Stimulated activated CD4-positive, alpha-beta T cell treated with anti-CD3 and anti-CD28 coated beads, Interleukin-1b, Interleukin-23, amount 100 ng/mL, for 1 hour (primary cell): ENCODE data around the gene PNPLA3.
"Not testable (repeated sequence)": the region's sequence is repeated elsewhere in the genome, so short reads cannot be mapped to it uniquely, and the experiment has no call there.

Experiments
- DNase-seq, 2 donors: peaks; one replicate each; pipeline ENCODE4 v3.0.0-alpha.2; 2020; ENCODE audit warnings: low read depth in 2 of 2

Gene PNPLA3

DNA sequence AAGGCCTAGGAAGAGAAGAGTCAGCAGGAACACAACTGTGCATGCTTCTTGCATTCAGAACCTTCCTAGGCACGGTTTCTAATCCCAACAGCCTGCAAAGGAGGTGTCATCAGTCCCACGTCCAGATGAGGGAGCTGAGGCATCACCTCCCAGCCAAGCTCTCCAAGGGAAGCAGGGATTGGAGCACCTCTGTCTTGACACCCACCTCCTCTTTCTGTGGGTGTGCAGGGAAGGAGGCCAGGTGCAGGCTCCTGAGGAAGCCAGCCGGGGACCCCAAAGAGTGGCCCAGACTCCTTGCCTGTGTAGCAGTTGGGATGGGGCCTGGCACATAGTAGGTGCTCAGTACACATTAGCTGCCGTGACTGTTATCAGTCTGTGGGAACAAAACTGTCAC lies 33.7 kb upstream of the PNPLA3 start:
- no peak for DNase-seq

DNA sequence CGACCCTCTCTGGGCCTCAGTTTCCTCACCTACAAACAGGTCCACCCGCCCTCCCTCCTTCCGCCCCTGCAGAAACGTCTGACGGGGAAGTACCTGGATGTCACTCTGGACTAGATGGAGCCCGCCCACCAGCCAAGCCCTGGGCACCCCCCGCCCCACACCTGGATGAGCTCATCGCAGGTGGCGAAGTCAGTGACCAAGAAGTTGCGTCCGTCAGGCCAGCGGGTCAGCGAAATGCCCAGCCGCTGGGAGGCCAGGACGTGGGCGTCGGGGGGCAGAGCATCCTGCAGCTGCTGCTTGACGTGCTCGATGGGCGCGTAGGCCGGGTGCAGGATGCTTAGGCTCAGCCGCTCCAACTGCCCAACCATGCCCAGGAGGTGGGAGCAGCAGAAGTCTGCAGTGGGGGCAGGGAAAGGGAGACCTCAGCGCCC lies 32.7 kb upstream of the PNPLA3 start:
- DNase-seq: no peak

DNA sequence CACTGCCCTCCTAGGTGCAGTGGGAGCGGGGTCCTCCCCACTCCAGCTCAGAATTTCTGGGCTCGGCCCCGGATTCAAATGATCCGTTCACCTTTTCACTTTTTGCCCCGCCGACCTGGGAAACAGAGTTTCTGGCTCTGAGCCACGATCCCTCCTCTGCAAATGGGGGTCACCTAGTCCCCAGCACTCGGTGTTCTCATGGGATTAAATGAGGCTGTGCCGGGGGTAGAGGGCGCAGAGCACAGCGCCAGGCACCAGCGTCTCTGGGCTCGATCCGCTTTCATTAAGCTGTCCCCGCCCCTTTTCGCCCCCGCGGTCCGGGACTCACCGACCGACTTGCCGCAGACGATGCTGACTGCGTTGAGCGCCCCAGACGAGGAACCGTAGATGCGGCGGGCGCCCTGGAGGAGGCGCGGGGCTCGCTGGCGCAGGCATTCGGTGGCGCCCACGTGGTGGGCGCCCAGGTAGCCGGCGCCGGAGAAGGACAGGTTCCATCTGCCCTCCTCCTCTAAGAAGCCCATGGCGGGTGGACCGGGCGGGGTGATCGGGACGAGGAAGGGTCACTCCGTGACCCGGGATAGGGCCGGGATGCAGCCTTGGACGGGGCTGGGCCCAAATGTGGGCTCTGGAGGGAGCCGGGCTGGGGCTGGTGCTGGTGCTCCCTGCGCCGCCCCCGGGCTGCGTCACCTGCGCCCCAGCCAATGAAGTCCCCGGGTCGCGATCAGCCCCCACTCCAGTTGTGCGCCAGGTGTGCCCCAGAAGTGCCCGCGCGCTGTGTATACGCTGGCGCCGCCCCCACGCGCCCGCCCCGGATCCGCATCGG lies 32.0 kb upstream of the PNPLA3 start, which contains the start of gene PNPLA5:
Gene PNPLA5 (minus strand): TSS at position 654 of the 823 bp plus-strand sequence. CDS start 133 bp downstream, at position 521.
- no peak for DNase-seq

DNA sequence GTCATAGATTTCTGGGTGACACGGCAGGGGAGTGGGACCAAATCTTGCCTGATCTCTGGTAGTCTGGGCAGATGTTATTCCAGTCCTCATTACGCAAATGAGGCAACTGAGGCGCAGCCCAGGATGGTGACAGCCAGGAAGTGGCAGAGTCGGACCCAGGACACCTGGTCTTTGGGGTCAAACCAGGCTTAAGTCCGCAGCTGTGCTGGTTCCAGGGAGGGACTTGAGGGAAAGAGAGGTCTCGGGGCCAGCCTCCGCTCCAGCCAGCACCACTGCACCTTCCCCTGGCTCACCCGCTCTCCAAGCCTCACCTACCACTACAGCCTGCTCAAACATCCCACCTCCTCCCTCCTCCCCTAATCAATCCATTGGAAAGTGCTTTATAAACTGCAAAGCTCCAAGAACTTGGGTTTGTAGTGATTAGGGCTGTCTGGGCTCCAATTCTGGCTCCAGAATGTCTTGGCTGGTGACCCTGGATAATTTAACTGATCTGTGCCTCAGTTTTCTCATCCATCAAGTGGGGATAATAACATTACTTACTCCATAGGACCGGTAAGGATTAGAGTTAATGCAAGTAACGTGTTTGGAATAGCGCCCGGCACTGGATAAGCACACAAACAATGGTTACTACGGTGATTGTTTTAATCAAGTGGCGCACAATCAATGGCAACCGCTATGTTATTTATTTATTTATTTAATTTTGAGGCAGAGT lies 31.3 kb upstream of the PNPLA3 start:
- DNase-seq: no peak

GRCh38 chr22:43893266-43893665 lies 30.3 kb upstream of the PNPLA3 start:
- no peak for DNase-seq

GRCh38 chr22:43894122-43894521 lies 29.5 kb upstream of the PNPLA3 start:
- no peak for DNase-seq

DNA sequence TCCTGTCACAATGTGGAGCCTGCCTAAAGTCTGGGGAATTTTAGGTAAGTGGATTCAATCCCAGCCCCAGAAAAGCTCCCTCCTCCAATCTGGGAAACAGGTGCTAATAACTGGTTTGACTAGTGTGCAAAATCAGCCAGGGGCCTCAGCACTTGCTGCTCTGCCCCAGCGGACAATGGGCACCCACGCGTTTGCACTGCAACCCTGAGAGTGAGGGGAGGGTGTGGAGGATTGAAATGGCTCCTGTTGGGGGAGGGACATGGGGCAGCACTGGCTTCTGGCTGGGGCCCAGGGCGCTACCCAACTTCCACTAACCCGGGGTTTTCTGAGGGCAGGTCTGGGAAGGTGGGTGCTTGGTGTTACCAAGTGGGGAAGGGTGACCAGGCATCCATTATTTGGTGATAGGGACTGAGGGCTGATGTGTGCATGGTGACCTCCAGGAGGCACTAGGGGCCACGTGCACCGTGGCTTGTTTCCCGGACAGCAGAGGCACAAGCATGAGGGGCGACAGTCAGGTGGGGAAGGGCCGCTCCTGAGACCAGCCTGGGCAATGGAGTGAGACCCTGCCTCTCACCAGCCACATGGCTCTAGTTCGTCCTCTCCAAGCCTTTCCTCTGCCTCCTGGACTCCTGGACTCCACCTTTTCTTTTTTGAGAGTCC lies 27.5 kb upstream of the PNPLA3 start:
- no peak for DNase-seq

GRCh38 chr22:43897751-43898261 lies 25.8 kb upstream of the PNPLA3 start:
- DNase-seq: no peak

GRCh38 chr22:43900206-43900605 lies 23.4 kb upstream of the PNPLA3 start:
- DNase-seq: no peak

GRCh38 chr22:43901976-43902643 lies 21.5 kb upstream of the PNPLA3 start:
- DNase-seq: no peak

DNA sequence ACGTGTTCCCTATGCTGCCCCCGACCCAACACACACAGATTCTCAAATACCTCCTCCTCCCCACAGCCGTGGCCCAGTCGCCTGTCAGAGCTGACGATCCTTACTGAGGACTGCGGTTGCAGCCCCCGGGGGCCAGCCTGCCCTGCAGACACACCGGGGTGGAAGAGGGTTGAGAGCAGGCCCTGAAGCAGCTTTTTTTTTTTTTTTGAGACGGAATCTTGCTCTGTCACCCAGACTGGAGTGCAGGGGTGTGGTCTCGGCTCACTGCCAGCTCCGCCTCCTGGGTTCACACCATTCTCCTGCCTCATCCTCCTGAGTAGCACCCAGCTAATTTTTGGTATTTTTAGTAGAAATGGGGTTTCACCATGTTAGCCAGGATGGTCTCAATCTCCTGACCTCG lies 20.6 kb upstream of the PNPLA3 start:
- not testable (repeated sequence) for DNase-seq

- DNase-seq: not testable (repeated sequence)
These were observed 19.2 kb upstream of the PNPLA3 start for GRCh38 chr22:43904412-43904811.

- DNase-seq: no peak
These were observed 17.9 kb upstream of the PNPLA3 start for GRCh38 chr22:43905681-43906080.

- DNase-seq: no peak
These were observed 13.9 kb upstream of the PNPLA3 start for GRCh38 chr22:43909708-43910107.

DNA sequence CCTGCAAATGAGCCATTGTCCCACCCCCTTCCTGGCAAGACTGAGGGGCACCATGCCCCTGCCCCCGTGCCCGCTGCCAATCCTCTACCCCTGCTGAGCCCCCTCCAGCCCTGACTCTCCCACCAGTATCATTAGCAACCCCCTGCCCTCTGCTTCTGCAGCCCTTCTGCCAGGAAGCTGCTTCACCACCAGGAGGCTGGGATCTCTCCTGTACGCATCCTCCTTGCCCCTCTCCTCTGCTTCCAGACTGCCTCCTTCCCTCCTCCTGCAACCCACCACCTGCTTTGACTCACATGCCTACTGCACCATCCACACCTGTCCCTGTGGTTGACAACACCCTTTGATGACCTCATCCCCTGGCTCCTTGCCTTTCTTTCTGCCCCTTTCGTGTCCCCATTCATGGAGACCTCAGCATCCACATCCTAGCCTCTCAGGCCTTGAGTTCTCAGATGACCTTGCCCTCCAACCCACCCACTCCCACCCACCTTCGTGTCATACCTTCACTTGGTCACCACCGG lies 13.4 kb upstream of the PNPLA3 start:
- no peak for DNase-seq

DNA sequence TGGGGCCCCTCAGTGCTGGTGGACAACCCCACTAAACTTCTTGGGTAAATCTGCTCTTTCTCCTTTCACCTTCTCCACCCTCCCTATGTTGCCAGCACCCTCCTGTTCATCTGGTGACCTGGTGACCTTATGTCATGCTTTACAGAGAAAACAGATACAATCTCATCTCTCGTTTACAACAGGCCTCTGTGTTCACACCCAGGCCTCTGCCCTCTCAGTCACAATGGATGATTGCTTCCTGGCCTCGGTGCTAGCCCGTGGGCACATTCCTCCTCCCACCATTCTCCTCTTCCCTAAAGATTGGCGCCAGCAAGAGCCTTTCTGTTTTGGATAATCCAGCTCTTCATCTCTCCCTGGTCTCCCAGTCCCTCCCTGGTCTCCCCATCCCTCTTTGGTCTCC lies 12.3 kb upstream of the PNPLA3 start:
- DNase-seq: no peak

DNA sequence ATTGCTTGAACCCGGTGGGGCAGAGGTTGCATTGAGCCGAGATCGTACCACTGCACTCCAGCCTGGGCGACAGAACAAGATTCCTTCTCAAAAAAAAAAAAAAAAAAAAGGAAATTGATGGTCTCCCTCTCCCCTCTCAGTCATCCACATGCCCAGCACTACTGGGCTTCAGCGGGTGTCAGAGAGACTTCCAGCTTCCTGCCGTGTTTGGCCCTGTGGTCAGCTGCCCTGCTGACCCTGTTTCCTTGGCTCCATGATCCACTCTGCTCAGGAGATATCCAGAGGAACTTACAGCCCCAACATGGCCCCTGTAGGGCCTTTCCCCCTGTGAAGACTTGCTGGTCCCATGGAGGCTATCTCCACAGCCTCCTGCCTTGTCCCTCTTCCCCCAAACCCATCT lies 6.1 kb upstream of the PNPLA3 start:
- DNase-seq: no peak

- DNase-seq: no peak
These were observed 4.3 kb upstream of the PNPLA3 start for GRCh38 chr22:43919106-43919973.

- DNase-seq: no peak
These were observed 2.2 kb upstream of the PNPLA3 start for GRCh38 chr22:43921370-43921769.

GRCh38 chr22:43922123-43922522 lies 1.5 kb upstream of the PNPLA3 start:
- no peak for DNase-seq

DNA sequence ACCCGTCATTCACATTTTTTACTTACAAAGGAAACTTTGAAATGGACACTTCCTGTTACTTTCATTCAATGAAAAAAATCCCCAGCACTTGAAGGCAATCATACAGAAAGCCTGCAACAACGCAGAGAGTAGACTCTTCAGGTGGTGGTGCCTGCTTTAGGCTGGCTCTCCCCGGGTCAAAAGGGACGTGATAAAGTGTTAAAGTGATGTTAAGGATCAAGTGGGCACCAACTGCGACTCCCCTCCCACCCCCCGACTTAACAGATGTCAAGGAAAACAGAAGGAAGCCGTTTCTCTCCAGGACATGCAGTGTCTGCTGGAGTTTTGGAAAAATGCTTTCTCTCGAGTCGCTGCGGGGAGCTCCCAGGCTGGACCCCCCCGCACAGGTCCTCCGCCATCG lies 414 bp upstream of the PNPLA3 start:
- no peak for DNase-seq
